Endodermal cell (in vitro differentiated cells): Measurements from ENCODE around the gene CCDC57. TPM values are rescaled to one million over a fixed set of nuclear protein-coding genes. Genes with fewer than 3 reads are reported as not detected.

ENCODE experiments used
- DNase-seq: peaks from one replicate; pipeline ENCODE4 v3.0.0-alpha.2; 2017
- H3K27ac ChIP-seq: 2 replicates; pipeline ENCODE4 v1.5.1; 2013; ENCODE audit warnings: mild to moderate bottlenecking, low read depth, low read length, moderate library complexity
- H3K27me3 ChIP-seq: 2 replicates; pipeline ENCODE4 v1.6.1; 2013; ENCODE audit warnings: mild to moderate bottlenecking, low read length, moderate library complexity; ENCODE audit not compliant: insufficient read depth, control insufficient read depth, poor library complexity, severe bottlenecking
- H3K36me3 ChIP-seq: 2 replicates; pipeline ENCODE4 v1.7.0; 2013; ENCODE audit warnings: mild to moderate bottlenecking, low read length, moderate library complexity; ENCODE audit not compliant: control insufficient read depth, insufficient read depth
- H3K4me1 ChIP-seq: one replicate; pipeline ENCODE4 v1.7.0; 2013; ENCODE audit warnings: low read length; ENCODE audit not compliant: control insufficient read depth, insufficient read depth
- H3K4me3 ChIP-seq: 2 replicates; pipeline ENCODE4 v1.5.1; 2013; ENCODE audit warnings: mild to moderate bottlenecking, low read length, moderate library complexity
- H3K9ac ChIP-seq: 2 replicates; pipeline ENCODE4 v1.6.1; 2013; ENCODE audit warnings: mild to moderate bottlenecking, low read length, moderate library complexity; ENCODE audit not compliant: poor library complexity, severe bottlenecking; ENCODE audit errors: extremely low read depth
- H3K9me3 ChIP-seq: 2 replicates; pipeline ENCODE4 v1.6.1; 2013; ENCODE audit warnings: mild to moderate bottlenecking, low read length, moderate library complexity; ENCODE audit not compliant: control insufficient read depth
- H3K27ac Mint-ChIP-seq: 2 replicates; pipeline ENCODE4 v1.8.0; 2020; ENCODE audit warnings: mixed read lengths
- H3K27me3 Mint-ChIP-seq: 2 replicates; pipeline ENCODE4 v1.8.0; 2021; ENCODE audit warnings: mild to moderate bottlenecking, mixed read lengths; ENCODE audit not compliant: insufficient read depth
- H3K36me3 Mint-ChIP-seq: 2 replicates; pipeline ENCODE4 v1.8.0; 2020; ENCODE audit warnings: low read depth, mixed read lengths
- H3K4me1 Mint-ChIP-seq: 2 replicates; pipeline ENCODE4 v1.8.0; 2020; ENCODE audit warnings: mixed read lengths
- H3K4me3 Mint-ChIP-seq: 2 replicates; pipeline ENCODE4 v1.8.0; 2020; ENCODE audit warnings: mild to moderate bottlenecking, moderate library complexity, mixed read lengths
- H3K9me3 Mint-ChIP-seq: 2 replicates; pipeline ENCODE4 v1.8.0; 2020; ENCODE audit warnings: mild to moderate bottlenecking, mixed read lengths
- CTCF ChIP-seq: fragments of 200-600 bp; sonication (generic); conservative IDR thresholded peaks from 2 replicates; pipeline ENCODE4 v1.5.0; 2021; ENCODE audit warnings: antibody characterized with exemption, mild to moderate bottlenecking
- WGBS, 2 experiments: methylation state at CpG; one replicate each; pipeline versions ENCODE4 v1.1.5 to v1.1.7; 2013; ENCODE audit warnings: missing lambda C conversion rate in 2 of 2, mixed read lengths in 1 of 2; ENCODE audit not compliant: insufficient coverage in 1 of 2, insufficient read length in 1 of 2; 5-methylcytosine and 5-hydroxymethylcytosine counted together
- total RNA-seq, 2 donors: library from RNA; stranded (reverse); fragmentation: NEBNext Ultra II Directional in 1 of 2; extraction: Animal tissue kit (Norgen Biotek cat#: 25700) in 1 of 2; gene quantifications; 2 replicates in 1 of 2; 3 replicates in 1 of 2; pipeline ENCODE4 v1.2.1, GENCODE V29; 2021

CCDC57 gene
- total RNA-seq, 2 donors from 2014 or later, result 61.8 to 82.8 TPM

GRCh38 chr17:82058230-82058854 is 154.3 kb downstream of the CCDC57 start:
- no peaks in the 10 kb centered on the region for H3K4me1 Mint-ChIP-seq
- H3K9me3 ChIP-seq, result no peaks in the 10 kb centered on the region
- H3K36me3 ChIP-seq, result peaks cover 40% of the 10 kb centered on the region
- H3K27me3 ChIP-seq, result no peaks in the 10 kb centered on the region
- TF ChIP-seq CTCF, result no peak
- no peak overlapping the region for H3K4me3 ChIP-seq
- H3K27me3 Mint-ChIP-seq, result no peaks in the 10 kb centered on the region
- no peak overlapping the region for H3K4me3 Mint-ChIP-seq
- DNase-seq, result no peak
- no peaks in the 10 kb centered on the region for H3K4me1 ChIP-seq
- H3K9ac ChIP-seq, result no peak overlapping the region
- peaks cover 16% of the 10 kb centered on the region for H3K36me3 Mint-ChIP-seq
- H3K27ac ChIP-seq, result no peak overlapping the region
- no peaks in the 10 kb centered on the region for H3K9me3 Mint-ChIP-seq
- WGBS, 2 experiments, result 88 to 93% methylated on average over 13 to 17 of the region's 17 CpGs
- H3K27ac Mint-ChIP-seq, result no peak overlapping the region

GRCh38 chr17:82056729-82057621 is 155.7 kb downstream of the CCDC57 start:
- Histone ChIP-seq H3K27ac (no peak overlapping the region), H3K4me1 (no peaks in the 10 kb centered on the region), H3K36me3 (peaks cover 43% of the 10 kb centered on the region), H3K4me3 (no peak overlapping the region), H3K9me3 (no peaks in the 10 kb centered on the region), H3K27me3 (no peaks in the 10 kb centered on the region), H3K9ac (no peak overlapping the region)
- DNase-seq, result no peak
- Mint-ChIP-seq H3K9me3 (no peaks in the 10 kb centered on the region), H3K27me3 (no peaks in the 10 kb centered on the region), H3K27ac (no peak overlapping the region), H3K36me3 (peaks cover 14% of the 10 kb centered on the region), H3K4me1 (no peaks in the 10 kb centered on the region), H3K4me3 (no peak overlapping the region)
- no peak for TF ChIP-seq CTCF
- WGBS, 2 experiments, result 94 to 98% methylated on average over 20 to 29 of the region's 29 CpGs

GRCh38 chr17:82055965-82056728 is 156.5 kb downstream of the CCDC57 start:
- Mint-ChIP-seq H3K27me3 (no peaks in the 10 kb centered on the region), H3K9me3 (no peaks in the 10 kb centered on the region), H3K4me1 (no peaks in the 10 kb centered on the region), H3K4me3 (no peak overlapping the region), H3K27ac (no peak overlapping the region), H3K36me3 (peaks cover 14% of the 10 kb centered on the region)
- H3K27me3 ChIP-seq, result no peaks in the 10 kb centered on the region
- H3K4me1 ChIP-seq, result no peaks in the 10 kb centered on the region
- no peak overlapping the region for H3K9ac ChIP-seq
- H3K4me3 ChIP-seq, result no peak overlapping the region
- DNase-seq, result no peak
- TF ChIP-seq CTCF, result no peak
- 95 to 98% methylated on average over 24 to 28 of the region's 28 CpGs for WGBS, 2 experiments
- no peak overlapping the region for H3K27ac ChIP-seq
- H3K36me3 ChIP-seq, result peaks cover 39% of the 10 kb centered on the region
- no peaks in the 10 kb centered on the region for H3K9me3 ChIP-seq
